Activated CD4-positive, CD25-positive, alpha-beta regulatory T cell treated with anti-CD3 and anti-CD28 coated beads, Interleukin-2, amount 50 U/mL, for 16 hours (primary cell): ENCODE measurements around the gene MGST3.
"Not testable (repeated sequence)": the region's sequence is repeated elsewhere in the genome, so short reads cannot be mapped to it uniquely, and the experiment has no call there.

ENCODE experiments used
- DNase-seq: peaks from one replicate; pipeline ENCODE4 v3.0.0-alpha.2; 2020; ENCODE audit warnings: low read depth, low spot score

The MGST3 gene

DNA sequence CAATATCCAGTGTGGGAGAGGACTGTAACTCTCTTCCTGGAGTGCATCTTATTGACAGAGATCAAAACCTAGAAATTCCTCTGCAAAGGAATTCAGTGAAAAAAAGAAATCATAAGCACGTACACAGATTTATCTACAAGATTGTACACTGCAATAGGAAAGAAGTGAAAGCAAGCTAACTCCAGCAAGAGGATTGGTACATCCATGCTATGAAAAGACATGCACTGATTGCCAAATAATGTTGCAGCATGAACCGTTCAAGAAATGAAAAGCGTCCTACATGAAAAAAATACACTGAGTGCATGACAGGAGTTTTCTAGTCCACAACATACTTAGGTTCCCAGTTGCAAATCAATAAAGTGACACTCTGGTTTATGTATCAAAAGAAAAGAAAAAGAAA, 1.9 kb upstream of the MGST3 start:
- no peak for DNase-seq

DNA sequence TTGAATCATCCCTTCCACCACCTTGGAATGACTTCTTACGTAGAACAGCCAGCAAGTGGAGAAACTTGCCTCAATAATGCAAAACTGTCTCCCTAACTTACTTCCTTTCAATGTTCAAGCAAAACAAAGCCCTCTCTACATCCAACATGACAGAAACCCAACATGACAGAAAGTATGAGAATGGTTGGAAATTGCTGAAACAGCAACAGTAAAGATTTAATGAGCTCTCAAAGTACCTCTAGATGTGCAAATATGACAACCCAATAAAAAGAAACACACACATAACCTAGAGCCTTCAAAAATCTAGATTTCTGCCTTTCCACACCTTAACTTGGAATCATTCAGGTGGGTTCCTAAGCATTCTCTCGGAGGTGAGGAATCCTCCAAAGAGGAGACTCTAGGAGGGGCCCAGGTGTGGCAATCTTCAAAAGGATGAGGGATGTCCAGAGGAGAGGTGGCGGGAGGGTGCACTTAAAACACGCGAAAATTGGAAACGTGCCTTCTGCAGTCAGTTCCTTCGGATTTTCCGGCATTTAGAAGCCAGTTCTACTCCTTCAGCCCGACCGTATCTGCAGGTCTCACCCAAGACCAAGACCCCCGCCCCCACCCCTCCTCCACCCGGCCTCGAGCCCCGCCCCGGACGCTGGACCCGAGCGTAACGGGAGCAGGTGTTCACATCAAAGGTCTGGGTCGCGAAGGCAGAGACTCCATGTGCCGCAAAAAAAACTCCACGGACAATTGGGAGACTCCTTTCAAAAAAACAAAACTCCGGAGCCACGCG, 996 bp upstream of the MGST3 start:
- no peak for DNase-seq

DNA sequence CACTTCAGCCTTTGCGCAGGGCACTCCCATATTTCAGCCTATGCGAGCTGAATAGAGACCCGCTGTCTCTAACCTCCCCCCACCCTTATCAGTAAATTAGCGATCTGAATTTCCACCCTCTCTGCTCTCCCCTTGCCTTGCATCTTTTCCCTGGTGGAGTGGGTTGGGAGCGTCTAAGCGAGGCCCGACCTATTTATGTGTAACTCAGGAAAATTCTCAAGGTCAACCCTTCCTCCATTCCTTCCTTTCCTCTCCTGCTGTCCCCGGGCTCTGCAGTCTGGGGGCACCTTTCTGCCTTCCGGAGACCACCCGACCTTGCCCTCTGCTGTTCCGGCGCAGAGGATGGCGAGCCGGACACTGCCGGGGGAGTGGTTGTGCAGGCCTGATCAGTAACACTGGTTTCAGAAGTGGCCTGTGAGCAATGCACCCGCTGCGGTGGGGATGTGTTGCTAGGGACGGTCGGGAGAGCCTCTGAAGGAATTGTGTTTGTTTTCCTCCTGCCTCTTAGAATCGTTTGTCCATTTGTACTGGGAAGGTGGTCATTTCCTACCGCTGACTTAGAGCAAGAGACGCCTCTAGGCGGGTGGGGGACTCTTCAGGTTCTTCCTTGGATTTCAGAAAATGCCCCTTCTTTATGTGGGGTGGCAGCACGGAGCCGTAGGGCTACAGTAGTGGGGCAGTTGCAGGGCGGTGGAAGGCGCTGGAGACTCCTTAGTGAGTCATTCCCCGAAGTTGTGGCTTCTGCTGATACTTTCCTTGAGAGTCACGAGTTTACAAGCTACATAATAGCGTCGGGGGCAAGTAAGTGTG, 513 bp downstream of the MGST3 start:
- DNase-seq, result no peak

GRCh38 chr1:165632152-165632469, 1.1 kb downstream of the MGST3 start:
- DNase-seq, result no peak

DNA sequence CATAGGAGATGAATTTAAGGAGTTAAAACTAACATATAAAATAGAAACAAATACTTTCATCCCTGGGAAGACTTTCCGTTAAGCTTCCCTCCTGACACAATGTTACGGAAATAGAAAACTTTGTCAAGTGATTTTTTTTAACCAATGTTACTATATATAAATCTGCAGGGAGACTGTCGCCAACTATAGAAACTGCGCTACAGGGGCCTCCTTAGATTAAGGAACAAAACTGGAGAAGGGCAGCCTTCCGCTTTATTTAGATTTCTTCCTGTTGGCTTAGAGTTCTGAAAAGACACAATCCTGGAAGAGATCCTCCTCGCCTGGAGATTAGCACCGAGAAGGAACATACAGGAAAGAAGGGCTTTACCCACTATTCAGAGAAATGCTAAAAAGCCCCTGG, 1.5 kb downstream of the MGST3 start:
- DNase-seq, result no peak

DNA sequence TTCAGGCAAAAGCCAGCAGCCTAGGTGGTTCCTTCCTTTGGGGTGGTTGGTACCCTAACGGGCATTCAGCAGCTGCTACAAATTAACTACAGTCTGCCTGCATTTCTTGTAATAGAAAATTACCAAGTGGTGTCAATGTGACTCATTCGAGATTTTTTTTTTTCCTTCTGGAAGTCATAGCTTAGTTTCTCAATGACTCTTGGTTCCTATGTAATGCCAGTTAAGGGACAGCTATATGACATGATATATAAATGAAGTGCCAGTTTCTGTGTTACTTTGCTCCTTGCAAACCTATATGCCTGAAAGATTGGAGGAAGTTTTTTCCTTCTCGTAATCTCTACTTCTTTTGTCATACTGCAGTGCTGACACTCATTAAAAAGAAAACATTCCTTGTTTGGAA, 2.6 kb downstream of the MGST3 start:
- no peak for DNase-seq

- DNase-seq, result no peak
Observed at GRCh38 chr1:165634154-165634921, 3.3 kb downstream of the MGST3 start.

DNA sequence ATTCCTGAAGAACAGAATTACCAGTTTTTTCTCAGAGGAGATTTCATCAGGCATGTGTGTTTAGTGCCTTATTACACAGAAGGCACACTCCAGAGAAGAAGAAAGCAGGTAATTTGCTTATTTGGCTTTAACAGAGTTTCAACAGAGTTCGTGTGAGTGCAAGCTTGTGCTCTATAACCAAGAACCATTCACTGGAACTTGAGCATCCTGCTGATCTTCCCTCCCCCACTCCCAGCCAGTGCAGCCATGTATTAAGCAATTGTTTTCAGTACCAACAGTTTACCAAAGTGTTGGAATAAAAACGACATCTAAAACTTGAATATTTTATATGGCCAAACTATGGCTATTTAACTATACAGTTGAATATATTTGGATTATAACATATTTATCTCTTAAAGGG, 4.3 kb downstream of the MGST3 start:
- DNase-seq, result no peak

DNA sequence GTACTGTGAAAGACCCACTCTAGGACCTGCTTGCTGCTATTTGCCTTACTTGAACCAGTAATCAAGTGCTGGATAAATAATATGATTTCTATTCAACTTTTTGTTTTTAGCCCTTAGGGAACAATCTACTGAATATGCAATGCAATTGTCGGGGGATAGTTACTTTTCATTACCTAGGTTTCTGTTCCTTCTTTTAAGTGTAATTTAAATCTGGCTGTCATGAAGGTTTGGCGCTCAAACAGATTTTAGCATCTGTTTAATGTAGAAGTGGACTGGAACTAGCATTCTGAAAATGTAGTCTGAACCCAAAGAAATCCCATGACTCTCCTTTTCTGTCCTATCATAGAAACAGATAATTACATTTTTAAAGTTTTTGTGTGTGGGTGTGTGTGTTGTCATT, 4.8 kb downstream of the MGST3 start:
- DNase-seq, result no peak

- no peak for DNase-seq
Observed at GRCh38 chr1:165637427-165637826, 6.4 kb downstream of the MGST3 start.

GRCh38 chr1:165638211-165638610, 7.2 kb downstream of the MGST3 start:
- DNase-seq, result not testable (repeated sequence)

DNA sequence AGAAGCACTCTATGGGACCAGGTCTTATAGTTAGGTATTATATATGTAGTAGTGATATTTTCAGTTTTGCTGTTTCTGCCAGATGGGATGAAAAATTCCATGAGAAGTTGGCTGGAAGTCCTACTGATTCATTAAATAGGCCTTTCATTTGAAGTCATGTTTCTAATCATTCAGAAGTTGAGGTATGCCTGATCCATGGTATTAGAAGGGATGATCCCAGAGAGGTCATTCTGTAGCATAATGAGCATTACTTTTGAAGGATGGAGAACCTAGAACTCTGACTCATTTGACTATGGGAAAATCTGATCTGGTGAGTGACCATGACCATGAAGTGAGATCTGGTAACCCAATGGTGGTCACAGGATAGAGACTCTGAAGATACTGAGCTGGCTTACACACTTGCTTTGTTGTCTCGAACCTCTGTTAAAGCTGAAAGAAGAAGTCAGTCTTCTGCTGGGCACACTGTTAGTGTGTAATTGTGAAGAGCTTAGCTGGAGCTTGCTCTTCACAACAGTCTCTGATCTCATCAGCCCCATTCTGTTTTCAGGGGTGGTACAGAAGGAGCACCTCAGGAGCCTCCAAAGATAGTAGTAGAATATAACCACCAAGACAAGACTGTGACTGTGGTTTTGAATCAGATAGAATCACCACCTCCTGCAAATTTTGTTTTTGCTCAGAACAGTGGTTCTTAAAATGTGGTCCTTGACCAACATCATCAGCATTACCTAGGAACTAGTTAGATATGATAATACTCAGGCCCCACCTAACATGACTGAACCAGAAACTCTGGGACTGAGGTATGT, 9.0 kb downstream of the MGST3 start:
- DNase-seq, result no peak

- DNase-seq, result no peak
Observed at GRCh38 chr1:165641231-165641987, 10.4 kb downstream of the MGST3 start.

DNA sequence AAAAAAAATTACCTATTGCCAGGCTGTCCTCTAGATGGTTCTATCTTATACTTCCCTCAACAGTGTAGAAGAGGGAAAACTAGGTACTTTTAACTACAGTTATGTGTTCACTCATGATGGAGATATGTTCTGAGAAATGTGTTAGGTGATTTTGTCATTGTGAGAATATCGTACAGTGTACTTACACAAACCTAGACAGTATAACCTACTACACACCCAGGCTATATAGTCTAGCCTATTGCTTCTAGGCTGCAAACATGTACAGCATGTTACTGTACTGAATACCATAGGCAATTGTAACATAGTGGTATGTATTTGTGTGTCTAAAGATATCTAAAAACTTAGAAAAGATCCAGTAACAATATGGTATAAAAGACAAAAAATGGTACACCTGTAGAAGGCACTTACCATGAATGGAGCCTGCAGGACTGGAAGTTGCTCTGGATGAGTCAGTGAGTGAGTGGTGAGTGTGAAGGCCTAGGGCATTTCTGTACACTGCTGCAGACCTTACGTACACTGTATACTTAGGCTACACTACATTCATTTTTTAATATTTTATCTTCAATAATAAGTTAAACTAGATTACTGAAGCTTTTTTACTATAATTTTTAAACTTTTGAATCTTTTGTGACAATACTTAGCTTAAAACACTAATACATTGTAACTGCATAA, 13.2 kb downstream of the MGST3 start:
- no peak for DNase-seq

DNA sequence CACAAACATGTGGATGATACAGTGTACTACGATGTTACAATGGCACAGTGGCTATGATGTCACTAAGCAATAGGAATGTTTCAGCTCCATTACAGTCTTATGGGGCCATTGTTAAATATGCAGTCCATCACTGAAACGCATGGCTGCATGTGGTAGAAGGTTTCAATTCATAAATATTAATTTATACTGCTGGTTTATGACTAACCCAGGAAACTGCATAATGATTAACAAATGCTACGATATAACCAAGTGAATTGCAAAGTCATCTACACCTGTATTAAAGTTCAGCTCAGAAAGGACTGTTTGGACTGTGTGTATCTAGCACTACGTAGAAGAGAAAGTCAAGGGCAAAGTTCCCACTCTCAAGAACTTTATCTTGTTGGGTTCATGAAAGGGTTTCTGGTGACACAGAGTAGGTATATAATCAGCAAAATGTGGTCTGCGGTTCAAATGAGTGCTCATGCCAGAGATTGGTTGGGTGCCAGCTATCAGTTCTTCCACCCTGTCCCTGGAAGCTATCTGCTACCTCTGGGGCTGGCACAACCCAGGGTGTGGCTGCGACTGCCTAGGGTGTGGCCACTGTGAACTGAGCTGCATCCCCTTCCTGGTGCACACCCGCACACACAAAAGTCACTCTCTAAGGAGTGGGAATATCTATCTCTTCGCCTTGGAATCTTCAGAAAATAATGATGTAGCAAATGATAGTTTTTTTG, 14.8 kb downstream of the MGST3 start:
- no peak for DNase-seq

- no peak for DNase-seq
Observed at GRCh38 chr1:165647517-165647916, 16.5 kb downstream of the MGST3 start.

- no peak for DNase-seq
Observed at GRCh38 chr1:165647970-165648369, 16.9 kb downstream of the MGST3 start.

- no peak for DNase-seq
Observed at GRCh38 chr1:165648919-165649572, 18.0 kb downstream of the MGST3 start.

- no peak for DNase-seq
Observed at GRCh38 chr1:165650981-165651625, 20.1 kb downstream of the MGST3 start.
